GM12865 (cell line): ENCODE results near the gene HEXB.
"Not testable (repeated sequence)": the region's sequence is repeated elsewhere in the genome, so short reads cannot be mapped to it uniquely, and the experiment has no call there.

Experiments used
- DNase-seq: peaks from one replicate; pipeline ENCODE4 v3.0.0; 2010; ENCODE audit warnings: low read depth
- H3K4me3 ChIP-seq: 2 replicates; pipeline ENCODE4 v1.5.1; 2011; ENCODE audit warnings: mild to moderate bottlenecking, low read depth, low read length, control low read depth
- CTCF ChIP-seq: IDR thresholded peaks from 2 replicates; pipeline ENCODE4 v1.5.1; 2011; ENCODE audit warnings: low read length, control low read depth, low read depth, inconsistent platforms; ENCODE audit not compliant: insufficient read depth; ENCODE audit errors: missing control alignments

HEXB gene

GRCh38 chr5:74667396-74667795 is 17.6 kb upstream of the HEXB start:
- H3K4me3 ChIP-seq, result no peak overlapping the region
- TF ChIP-seq CTCF, result no peak
- no peak for DNase-seq

- no peak for DNase-seq
- no peak for TF ChIP-seq CTCF
- H3K4me3 ChIP-seq, result no peak overlapping the region
These were observed 15.2 kb upstream of the HEXB start for GRCh38 chr5:74669821-74670220.

DNA sequence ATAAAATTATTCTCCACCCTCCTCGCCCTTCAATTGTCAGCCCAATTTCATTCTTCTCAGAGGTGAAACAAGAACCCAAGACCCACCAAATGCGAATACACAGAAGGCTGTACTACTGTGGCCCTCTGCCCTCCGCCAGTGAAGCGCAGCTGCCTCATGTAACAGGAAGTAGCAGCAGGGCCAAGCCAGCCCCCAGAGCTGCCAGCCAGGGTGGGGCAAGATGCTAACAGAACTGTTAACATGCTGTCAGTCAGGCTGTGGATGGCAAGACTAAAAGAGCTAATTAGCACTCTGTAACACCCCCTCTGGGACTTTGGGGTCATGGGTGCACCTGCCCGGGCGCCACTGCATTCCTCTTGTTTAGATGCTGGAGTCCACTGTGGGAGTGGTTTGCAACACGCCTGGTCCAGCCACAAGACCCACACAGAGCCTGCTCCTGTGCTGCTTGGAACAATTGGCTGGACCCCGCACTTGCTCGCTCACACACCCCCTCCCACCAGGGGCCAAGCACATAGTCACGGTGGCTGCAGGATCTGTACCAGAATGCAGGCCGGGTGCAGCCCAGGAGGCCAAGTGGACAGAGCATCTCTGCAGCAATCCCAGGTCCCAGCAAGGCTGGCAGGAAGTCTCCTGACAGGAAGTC is 14.5 kb upstream of the HEXB start:
- TF ChIP-seq CTCF, result no peak
- H3K4me3 ChIP-seq, result no peak overlapping the region
- no peak for DNase-seq

GRCh38 chr5:74672215-74672877 is 12.7 kb upstream of the HEXB start:
- DNase-seq, result no peak
- no peak overlapping the region for H3K4me3 ChIP-seq
- no peak for TF ChIP-seq CTCF

DNA sequence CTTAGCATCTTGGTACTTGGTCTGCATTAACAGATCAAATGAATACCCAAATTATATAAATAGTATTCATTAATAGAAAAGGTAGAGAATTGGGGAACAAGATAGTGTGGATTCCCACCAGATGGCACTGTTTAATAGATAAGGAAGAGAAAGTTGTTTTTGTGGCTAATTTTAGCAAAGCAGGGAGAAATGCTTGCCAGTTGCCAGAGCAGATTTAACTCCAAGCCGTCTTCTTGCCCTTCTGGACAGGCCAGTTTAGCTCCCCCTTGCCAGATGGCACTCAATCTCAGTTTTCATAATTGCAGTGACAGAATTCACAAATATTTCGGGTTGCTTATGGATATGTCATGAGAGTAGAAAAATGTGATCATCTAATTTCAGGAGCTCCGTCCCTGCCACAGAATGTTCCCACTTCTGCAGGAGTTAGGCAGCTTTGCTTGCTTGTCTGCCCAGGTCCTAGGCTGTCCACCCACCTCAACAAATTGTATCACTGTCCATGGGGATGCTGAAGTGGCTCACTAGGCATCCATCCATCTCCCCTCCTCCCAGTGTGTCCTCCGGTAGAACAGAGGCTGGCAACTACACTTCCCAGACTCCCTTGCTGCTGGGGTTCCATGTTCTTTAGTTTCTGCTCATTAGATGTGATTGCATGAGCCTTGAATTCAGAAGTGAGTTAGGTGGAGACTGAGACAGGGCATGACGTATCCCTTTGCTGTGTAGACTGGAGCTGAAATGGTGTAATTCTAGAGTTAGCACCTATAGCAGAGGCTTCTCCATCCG is 11.8 kb upstream of the HEXB start:
- no peak overlapping the region for H3K4me3 ChIP-seq
- peak; percentile 11 for DNase-seq
- peak; percentile 12 for TF ChIP-seq CTCF

GRCh38 chr5:74676466-74676865 is 8.6 kb upstream of the HEXB start:
- not testable (repeated sequence) for DNase-seq, H3K4me3 ChIP-seq

DNA sequence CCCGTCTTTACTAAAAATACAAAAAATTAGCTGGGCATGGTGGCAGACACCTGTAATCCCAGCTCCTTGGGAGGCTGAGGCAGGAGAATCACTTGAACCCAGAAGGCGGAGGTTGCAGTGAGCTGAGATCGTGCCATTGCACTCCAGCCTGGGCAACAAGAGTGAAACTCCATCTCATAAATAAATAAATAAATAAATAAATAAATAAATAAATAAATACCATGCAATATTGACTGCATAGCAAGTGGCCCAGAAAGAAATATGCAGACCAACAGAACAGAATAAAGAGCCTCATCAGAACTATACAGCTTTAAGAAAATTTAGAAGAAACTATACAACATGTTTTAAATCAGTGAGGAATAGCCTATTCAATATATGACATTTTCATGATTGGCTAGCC is 6.9 kb upstream of the HEXB start:
- H3K4me3 ChIP-seq, DNase-seq: not testable (repeated sequence)

DNA sequence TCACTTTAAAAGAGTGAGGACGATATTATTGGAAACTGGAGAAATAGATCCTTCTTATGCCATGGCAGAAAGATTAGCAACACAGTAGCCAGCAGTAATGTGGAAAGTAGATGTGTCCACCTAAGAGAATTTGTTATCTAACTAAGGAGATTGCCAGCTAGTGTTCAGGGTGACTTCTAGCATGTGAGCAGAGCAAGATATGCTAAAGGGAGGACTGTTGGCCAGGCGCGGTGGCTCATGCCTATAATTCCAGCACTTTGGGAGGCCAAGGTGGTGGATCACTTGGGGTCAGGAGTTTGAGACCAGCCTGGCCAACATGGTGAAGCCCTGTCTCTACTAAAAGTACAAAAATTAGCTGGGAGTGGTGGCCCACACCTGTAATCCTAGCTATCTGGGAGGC is 5.7 kb upstream of the HEXB start:
- DNase-seq, H3K4me3 ChIP-seq: not testable (repeated sequence)
